AG20443 (cell line): ENCODE measurements around the gene EVPL.
A peak's percentile ranks its signal among the peaks of the same experiment; 100 is the strongest.

Experiments used
- DNase-seq: peaks from one replicate; pipeline ENCODE4 v3.0.0; 2012; ENCODE audit warnings: low spot score, mixed read lengths

EVPL gene

DNA sequence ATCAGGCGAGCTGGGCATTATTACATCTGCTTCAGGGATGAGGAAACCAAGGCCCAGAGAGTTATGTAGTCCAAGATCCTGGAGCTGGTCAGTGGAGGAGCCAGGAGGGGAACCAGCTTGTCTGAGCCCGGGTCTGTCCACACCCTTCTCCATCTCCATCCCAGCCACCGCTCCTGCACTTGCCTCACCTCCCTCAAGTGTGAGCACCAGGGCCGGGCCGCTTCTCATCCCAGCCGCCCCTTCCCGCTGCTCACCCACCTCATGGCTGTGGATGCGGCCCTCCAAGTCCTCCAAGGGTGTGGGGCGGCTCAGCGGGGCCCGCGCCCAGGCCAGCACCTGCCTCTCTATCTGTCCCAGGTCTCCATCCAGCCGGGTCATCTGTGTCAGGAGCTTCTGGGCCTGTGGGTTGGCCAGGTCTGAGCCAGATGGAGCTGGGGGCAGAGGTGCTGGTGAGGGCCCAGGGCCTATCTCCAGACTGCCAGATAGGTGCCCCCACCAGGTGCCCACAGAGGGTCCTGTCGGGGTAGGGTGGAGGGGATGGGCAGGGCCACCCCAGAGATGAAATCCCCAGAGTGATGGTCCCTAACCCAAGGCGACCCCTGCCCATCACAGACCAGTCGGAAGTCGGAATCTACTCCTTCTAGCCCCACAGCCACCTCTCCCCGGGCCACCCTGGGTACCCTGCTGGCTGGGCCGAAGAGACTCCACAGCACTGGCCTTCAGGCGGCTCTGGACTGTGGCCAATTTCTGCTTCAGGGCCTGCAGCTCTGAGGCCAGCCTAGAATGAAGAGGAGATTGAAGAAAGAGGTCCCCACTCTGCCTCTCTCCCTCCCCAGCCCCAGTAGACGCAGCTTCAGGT lies 9.4 kb downstream of the EVPL start:
- DNase-seq, result no peak

DNA sequence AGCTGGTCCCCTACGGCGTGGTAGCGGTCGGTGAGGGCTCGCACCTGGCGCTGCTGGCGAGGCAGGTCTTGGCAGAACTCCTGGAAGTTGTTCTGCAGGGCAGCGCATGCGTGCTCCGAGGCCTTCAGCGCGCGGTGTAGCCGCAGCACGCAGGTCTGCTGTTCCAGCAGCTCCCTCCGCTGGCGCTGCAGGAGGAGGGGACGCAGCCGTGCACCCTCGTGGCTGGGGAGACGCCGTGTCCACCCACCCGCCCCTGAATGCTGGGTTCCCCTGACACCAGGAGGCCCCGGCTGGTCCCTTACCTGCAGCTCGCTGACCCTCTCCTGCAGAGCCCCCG lies 12.2 kb downstream of the EVPL start:
- no peak for DNase-seq

DNA sequence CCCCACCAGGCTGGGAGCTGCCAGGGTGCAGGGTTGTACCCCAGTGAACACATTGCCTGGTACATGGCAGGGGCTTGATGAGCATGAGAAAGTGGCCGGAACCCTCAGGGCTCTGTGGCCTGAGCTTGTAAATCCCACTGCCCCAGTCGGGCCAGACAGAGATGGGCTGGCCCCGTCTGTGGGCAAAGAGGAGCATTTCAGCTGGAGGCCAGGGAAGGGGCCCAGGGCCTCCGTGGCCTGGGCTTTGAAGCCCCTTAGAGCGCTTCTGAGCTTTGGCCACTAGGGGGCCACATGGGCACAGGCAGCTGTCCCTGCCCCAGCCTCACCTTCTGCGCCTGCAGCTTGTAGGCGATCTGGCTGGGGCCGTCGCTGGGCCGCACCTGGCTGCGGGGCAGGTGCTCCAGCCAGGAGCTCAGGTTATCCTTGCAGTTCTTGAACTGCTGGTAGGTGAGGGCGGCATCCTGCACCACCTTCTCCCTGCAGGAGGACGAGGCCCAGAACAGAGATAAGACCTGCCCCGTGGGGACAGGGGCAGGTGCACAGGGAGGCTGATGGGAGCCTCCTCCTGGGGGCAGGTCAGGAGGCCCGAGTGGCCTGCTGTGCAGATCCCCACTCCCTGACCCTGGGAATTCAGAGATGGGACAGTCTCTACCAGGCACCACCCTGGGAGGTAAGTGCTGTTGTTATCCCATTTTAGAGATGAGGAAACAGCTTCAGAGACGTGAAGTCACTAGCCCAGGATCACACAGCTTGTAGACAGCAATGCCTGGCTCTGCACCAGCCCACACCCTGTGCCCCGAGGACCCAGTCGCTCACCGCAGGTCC lies 12.8 kb downstream of the EVPL start:
- DNase-seq, result peak; percentile 91

DNA sequence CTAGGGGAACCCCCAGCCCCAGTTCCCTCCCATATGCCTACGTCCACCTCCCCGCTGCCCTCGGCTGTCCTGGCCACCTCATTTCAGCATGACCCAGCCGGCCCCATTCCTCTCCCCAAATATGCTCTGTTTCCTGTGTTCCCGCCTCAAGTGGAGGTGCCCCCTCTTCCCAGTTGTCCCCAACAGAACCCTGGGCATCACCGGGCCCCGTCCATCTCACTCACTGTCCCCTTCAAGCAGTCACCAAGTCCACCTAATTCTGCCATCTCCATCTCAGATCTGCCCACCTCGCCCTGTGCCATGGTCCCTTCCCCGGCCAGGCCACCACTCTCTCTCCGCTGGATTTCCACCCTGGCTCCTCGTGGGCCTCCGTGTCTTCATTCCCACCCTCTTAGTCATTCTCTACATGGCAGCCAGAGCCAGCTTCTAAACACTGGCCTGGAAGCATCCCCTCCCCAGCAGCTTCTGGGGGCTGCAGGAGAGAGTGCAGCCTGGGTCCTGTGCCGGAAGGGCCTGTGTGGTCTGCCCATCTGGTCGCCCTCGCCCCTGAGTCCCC lies 13.7 kb downstream of the EVPL start:
- DNase-seq, result no peak

DNA sequence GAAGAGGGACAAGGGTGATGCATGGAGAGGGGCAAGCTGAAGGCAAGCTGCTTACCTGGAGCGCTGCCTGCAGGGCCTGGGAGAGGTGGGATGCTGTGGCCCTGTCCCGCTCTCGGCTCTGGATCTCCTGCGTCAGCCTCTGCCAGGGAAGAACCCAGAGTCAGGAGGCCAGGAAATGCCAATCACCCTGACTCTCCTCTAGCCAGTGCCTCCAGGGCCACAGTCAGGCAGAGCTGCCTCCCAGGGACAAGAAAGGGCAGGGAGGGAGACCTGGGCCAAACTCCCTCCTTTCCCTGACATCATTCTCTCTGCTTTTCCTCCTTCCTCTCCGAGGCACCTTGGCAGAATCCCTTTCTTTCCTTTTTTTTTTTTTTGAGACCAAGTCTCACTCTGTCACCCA lies 15.2 kb downstream of the EVPL start:
- no peak for DNase-seq

DNA sequence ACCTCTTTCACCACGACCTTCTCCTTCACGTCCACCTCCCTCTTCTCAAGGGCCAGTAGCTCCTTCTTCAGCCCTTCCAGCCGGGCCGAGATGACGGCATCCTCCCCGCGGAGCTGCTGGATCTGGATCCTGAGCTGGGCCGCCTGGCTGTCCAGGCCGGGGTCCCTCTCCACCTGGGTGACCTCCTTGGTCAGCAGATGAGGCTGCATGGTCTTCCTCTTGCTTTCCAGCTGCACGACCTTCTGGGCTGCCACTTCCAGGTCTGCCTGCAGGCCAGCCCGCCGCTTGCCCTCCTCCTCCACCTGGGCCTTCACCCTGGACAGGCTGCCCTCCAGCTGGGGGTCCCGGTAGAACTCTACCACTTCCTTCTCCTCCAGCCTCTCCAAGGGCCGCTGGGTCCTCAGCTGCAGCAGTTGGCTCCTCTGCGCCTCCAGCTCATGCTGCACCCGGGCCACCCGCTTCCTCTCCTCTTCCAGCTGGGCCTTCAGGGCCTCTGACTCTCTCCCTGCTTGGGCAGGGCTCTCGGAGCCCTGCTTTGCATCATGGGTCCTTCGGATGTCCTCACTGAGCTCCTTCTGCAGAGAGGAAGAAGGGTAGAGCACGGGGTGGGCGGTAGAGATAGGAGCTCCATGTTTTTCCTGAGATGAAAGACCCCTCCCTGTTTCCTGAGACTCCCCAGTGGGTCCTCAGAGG lies 17.0 kb downstream of the EVPL start:
- DNase-seq, result no peak

DNA sequence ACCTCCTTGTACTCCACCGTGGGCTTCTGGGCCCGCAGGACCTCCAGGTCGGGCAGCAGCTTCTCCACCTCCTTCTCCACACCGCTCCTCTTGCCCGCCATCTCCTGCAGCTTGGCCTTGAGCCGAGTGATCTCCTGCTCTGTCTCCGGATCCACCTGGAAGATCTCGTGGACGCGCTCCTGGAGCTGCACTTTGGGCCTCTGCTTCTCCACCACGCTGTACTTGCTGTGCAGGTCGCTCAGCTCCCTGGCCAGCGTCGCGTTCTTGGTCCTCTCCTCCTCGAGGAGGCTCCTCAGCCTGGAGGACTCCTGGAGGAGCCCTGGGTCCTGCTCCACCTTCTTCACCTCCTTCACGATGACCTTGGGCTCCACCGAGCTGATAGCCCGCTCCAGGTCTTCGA lies 17.7 kb downstream of the EVPL start:
- no peak for DNase-seq

DNA sequence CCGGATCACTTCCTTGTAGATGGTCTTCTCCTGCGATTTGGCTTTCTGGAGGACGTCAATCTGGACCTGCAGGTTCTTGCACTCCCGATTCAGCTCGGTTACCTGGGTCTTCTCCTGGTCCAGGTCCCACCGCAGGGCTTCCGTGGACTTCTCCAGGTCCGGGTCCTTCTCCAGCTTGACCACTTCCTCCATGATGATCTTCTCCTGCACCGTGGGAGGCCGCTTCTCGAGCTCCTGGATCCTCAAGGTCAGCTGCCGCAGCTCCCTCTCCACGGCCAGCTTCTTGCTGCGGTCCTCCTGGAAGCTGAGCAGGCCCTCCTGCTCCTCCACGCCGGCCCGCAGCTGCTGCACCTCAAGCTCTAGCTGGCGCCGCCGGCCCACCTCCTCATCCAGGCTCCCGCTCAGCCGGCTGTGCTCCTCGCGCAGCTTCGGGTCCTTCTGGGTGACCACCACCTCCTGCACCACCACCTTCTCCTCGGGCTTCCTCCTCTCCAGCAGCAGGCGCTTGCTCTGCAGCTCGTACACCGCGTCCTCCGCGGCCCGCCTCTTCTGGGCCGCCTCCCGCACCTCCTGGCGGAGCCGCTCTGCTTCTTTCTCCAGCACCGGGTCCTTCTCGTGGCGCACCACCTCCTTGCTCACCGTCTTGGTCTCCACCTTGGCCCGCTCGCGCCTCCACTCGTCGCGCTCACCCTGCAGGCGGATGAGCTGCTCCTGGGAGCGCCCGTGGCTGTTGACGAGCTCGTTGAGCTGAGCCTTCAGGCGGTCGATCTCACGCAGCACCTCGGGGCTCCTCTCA lies 18.3 kb downstream of the EVPL start:
- DNase-seq, result no peak

DNA sequence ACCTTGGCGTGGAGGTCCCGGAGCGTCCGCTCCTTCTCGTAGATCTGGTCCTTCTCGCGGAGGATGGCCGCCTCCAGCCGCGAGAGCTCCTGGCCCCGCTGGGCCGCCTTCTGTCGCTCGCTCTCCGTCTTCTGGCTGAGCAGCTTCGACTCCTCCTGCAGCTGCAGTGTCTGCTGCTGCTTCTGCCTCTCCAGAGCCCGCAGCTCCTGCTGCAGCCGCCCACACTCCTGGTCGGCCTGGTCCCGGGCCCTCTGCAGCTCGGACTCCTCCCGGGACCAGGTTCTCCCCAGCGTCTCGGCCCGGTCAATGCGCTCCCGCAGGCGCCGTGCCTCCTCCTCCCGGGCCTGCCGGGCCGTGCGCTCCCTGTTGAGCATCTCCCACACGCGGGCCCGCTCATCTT lies 18.9 kb downstream of the EVPL start:
- DNase-seq, result no peak

DNA sequence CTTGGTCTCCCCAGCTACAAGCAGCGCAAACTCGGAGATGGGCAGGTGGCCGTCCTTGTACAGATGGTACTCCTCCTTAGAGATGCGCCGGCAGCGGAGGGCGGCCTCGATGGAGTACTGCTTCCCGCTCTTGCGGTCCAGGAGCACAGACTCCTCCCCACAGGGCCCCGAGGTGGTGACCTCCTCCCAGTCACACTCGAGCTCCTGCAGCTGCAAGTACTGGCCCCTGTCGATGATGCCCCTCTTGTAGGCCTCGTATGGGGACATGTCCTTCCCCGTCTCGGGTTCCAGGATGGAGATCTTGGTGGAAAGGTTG lies 19.3 kb downstream of the EVPL start:
- DNase-seq, result no peak

DNA sequence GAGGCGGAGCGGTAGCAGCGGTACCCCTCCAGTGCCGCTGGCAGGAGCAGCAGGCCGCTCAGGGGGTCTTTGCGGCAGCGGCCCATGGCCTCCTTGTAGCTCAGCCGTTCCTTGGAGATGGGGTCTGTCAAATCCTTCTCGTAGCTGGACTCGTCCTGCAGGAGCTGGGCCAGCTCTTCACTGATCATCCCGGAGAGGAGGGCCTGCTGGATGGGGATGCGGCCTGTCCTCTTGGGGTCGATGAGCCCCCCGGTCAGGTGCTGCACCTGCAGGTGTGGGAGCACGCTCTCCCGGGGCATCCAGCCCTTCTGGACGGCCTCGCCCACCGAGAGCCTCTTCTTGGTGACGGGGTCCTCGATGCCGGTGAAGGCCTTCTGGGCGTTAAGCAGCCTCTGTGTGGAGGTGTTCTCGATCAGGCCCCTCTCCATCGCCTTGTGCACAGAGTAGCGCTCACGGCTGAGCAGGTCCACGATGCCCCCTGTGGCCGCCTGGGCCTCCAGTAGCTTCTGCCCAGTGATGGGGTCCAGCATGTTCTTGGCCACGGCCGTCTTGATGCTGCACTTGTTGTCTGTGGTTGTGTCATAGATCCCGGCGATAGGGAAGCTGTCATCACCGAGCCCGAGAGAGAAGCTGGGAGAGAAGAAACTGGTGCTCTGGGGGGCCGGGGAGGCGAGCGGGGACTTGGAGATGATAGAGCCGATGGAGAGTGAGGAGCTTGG lies 19.8 kb downstream of the EVPL start:
- DNase-seq, result no peak

DNA sequence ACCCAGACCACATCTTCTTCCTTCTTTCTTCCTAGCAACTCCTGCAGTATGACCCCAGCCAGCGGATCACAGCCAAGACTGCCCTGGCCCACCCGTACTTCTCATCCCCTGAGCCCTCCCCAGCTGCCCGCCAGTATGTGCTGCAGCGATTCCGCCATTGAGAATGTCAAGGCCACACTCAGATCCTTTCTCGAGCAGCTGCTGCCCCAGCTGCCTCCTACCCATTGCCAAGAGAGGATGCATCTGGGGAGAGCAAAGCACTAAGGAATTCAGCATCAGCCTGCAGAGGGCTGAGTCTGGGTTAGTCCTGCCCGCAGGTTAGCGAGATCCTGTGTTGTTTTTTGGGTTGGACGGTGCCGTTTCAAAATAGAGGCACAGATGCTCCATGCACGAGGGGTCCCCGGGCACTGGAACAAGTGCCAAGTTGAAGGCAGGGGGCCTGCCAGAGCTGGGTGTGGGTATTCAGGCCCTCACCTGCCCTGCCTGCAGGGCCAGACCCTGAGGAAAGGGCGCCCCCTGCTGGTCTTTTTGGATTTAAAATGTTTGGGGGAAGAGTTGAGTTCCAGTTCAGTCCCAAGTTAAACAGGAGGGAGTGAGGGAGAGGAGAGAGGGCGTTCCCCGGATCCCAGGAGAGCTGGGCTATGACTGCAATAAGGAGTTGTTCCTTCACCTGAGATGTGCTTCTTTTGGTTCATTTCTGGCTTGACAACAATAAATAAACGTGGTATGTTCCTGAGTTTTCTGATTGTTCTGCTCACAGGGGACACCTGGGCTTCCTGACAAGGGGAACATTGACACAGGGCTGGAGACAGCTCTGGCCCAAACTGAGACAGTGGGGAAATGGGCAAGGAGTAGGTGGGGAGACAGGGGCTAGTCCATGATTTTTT lies 21.6 kb downstream of the EVPL start:
- DNase-seq, result peak; percentile 84

DNA sequence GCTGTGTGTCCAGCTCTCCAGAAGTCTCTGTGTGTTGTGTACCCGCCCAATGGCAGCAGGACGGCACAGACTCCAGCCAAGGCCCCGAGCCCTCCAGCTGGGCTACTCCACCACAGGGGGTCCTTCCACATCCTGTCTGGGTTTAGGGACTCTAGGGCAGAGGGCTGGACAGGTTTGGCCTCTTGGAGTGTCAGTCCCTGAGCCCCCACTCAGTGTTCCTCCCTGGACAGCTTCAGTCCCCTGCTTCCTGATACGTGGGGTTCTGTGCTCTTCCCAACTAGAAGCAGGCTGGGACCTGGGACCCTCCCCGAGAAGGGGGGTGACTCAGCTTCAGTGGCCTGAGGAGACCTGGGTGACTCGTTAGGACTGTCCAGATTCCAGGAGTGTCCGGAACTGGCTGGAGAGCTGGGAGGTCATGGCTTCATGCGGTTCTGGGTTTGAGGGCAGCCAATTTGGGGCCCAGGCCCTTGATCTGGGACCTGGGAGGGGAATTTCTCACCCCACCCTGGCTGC lies 22.3 kb downstream of the EVPL start:
- no peak for DNase-seq

DNA sequence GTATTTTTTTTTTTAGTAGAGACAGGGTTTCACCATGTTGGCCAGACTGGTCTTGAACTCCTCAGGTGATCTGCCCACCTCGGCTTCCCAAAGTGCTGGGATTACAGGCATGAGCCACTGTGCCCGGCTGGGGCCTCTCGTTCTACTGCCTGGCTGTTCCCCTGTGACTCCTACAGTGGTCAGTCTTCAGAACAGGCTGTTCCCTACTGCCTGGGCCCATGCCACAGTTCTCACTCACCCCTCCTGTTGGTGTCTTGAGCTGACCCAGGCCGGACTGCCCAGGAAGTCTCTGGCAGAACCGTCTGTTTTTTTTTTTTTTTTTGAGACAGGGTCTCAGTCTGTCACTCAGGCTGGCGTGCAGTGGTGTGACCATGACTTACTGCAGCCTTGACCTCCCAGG lies 23.2 kb downstream of the EVPL start:
- no peak for DNase-seq

DNA sequence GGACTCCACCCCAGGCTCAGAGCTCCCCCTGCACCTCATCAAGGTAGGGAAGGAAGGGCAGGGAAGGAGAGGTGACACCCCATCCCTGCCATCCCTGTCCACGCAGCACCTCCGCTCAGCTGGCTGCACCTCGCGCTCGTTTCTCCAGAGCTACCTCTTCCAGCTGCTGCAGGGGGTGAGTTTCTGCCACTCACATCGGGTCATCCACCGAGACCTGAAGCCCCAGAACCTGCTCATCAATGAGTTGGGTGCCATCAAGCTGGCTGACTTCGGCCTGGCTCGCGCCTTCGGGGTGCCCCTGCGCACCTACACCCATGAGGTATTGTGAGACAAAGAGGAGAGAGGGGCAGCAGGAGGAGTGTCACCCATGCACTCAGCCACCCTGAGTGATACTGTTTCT lies 25.0 kb downstream of the EVPL start:
- DNase-seq, result no peak

DNA sequence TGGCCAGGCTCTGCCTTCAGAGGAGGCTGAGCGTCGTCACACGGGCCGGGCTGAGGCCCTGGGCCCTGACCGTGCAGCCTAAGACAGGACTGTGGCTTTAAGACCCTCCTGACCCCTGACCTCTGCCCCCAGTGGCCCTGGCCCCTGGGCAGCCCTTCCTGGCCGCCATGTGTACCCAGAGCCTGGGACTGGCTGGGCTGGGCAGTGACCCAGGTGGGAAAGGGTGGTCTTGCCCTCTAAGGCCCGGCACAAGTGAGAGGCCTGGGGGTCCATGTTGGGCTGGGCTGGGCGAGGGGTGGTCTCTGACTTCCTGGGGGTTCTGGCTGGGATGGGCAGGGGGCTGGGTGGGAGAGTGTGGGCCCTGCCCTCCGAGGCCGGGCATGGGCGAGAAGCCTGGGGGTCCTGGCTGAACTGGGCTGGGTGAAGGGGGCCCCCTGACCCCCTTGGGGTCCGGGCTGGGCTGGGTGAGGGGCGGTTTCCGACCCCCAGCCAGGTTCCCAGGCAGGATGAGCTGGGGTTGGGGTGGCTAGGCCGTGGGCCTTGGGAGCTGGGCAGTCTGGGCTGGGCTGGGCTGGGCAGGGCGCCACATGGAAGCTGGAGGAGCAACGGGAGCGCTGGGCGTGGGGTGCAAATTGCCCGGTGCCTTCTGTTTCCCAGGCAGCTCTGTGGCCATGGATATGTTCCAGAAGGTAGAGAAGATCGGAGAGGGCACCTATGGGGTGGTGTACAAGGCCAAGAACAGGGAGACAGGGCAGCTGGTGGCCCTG lies 26.2 kb downstream of the EVPL start, which contains the start of gene CDK3:
TSS of gene CDK3 (plus strand) at position 101 of the 767 bp plus-strand sequence. CDS start at position 672, 571 bp downstream.
- DNase-seq, result no peak

DNA sequence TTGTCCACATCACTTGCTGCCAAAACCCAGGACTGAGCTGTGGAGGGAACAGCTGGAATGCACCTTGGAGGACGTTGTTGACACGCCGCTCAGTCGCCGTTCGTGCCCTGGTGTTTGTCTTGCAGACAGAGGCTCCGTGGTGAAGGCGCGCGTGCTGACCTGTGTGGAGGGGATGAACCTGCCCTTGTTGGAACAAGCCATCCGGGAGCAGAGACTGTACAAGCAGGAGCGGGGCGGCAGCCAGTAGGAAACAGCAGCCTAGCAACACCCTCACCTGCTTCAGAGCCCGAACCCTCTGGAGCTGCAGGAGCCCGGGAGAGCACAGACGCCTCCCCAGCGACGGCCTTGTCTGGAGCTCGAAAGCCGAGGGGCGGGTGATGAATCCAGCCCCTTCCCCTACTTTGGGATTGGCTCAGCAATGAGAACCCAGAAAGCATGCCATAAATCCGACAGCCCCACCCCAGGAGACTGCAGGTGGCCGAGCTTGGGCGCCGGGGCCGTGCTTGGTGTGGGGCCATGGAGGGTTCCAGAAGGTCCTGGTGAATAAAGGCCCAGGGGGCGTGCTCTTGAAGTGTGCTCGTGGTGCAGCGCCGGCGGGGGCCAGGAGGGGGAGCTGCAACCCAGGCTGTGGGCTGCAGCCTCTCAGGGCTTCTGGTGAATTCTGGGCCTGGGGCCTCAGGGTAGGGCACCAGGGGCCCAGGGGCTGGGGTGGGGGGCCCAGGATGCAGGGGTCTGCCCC lies 26.9 kb downstream of the EVPL start:
- DNase-seq, result peak; percentile 81

DNA sequence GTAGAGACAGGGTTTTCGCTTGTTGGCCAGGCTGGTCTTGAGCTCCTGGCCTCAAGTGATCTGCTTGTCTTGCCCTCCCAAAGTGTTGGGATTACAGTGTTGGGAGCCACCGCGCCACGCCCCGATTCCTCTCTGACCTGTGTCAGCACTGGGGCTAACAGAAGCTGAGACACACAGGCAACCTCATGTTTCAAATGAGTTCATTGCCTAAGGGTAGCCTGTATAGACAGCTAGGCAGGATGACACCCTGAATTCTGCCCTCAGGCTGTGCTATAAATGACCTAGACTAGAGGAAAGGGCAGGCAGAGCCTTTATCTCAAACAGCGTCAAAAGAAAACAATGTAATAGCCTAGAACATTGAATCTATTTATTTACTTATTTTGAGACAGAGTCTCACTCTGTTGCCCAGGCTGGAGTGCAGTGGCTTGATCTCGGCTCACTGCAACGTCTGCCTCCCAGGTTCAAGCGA lies 28.7 kb downstream of the EVPL start:
- DNase-seq, result no peak
